Measurements from ENCODE around the gene MICAL2.
A peak's percentile ranks its signal among the peaks of the same experiment; 100 is the strongest.

Gene MICAL2

GRCh38 chr11:12157241-12157661 lies 46.9 kb downstream of the MICAL2 start:
- peak; percentile 59 to 79 (median 70) for DNase-seq

DNA sequence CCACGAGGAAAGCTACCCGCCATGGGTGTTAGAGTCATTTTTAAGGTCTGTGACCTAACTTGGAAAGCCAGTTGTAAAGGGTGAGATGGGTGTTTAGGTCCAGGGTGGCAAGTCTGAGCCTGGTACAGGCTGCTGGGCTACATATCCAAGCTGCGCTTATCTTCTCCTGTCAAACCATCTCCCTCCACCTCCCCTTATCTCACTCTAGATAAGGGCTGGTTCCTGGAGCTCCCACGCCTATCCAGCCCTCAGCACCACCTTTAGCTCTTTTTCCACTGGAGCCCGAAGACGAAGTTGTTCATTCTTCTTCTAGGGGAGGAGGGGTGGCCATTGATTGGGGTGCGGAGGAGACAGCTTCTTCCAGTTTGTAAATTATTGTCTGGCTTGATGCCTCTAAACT lies 48.5 kb downstream of the MICAL2 start:
- no peak for DNase-seq

GRCh38 chr11:12159351-12160099 lies 49.1 kb downstream of the MICAL2 start:
- DNase-seq: peak; percentile 76 to 82 (median 82)

DNA sequence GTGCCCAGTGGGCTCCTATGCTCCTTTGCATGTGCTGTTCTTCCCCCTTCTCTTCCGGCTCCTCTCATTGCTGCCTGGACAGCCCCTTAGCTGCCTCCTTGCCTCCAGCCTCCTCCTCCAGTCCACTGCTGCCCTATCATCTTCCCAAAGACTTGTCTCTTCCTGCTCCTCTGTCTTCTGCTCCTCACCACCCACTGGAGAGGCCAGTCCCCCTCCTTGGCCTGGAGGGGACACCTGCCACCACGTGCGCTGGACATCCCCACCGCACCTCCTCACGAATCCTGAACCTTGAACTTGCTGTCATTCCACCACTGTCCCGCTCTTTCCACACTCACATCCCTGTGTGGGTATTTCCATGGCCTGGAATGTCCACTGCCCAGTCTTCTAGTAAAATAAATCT lies 49.8 kb downstream of the MICAL2 start:
- DNase-seq: no peak

- no peak for DNase-seq
Observed at GRCh38 chr11:12160680-12161079, 50.3 kb downstream of the MICAL2 start.

- no peak for DNase-seq
Observed at GRCh38 chr11:12161137-12161536, 50.7 kb downstream of the MICAL2 start.

DNA sequence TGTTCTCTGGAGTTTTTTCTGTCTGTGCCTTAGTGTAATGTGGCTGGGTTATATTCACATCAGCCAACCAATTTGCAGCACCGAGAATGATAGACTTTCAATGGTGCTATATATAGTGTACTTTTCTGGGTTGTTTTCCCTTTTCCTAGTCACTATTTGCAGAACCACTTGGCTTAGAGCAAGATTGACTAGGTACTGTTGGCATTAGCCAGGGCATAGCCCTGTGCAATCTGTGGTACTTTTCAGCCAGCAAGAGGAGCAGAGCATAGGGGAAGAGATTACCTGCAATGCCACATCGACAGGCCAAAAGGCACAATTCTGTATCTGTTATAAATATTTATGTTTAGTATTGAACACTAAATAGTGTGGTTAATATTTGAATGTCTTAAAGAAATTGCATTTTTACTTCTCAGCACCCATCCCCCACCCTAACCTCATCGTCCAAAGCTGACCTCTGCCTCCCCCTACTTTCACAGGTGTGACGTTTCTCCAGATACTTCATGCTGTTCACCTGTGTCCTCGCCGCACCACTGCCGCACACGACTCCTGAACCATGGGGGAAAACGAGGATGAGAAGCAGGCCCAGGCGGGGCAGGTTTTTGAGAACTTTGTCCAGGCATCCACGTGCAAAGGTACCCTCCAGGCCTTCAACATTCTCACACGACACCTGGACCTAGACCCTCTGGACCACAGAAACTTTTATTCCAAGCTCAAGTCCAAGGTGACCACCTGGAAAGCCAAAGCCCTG lies 51.4 kb downstream of the MICAL2 start:
- DNase-seq: no peak

GRCh38 chr11:12162652-12163051 lies 52.3 kb downstream of the MICAL2 start:
- DNase-seq: no peak

- DNase-seq: no peak
Observed at GRCh38 chr11:12163181-12163941, 53.0 kb downstream of the MICAL2 start.

DNA sequence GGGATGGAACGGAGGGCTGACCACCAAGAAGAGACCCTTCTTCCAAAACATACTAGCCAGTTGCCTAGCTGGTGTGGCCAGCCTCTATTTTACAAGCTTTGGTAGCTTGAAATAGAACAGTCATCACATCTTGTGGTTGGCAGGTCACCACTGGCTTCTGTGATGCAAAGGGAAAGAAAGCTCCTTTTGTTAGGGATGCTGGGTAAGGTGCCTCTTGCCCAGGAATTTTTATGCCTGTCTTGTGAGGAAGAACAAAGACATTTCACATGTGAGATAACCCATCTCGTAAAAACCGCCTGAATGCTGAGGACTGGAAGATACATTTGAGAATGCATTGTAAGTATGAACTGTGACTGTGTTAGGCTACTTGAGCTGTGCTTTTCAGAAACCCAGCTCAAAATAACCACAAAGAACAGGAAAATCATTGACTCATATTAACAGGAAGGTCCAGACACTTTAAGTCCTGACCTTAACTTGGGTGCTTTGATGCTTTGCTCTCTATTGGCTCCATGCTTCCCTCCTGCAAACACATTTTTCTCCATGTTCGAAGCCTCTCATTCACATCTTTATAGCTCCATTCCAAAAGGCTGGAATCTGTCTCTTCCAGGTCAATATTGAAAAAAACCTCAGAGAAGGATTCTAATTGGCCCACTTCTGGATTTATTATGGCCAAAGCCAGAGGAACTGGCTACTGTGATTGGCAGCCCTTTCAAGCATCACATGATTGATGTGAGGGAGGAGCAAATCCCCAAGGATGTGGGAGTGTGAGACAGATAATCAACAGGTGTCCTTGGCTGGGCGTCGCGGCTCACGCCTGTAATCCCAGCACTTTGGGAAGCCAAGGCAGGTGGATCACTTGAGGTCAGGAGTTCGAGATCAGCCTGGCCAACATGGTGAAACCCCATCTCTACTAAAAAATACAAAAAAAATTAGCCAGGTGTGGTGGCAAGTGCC lies 53.9 kb downstream of the MICAL2 start:
- DNase-seq: no peak

GRCh38 chr11:12165237-12165875 lies 55.0 kb downstream of the MICAL2 start:
- no peak for DNase-seq

DNA sequence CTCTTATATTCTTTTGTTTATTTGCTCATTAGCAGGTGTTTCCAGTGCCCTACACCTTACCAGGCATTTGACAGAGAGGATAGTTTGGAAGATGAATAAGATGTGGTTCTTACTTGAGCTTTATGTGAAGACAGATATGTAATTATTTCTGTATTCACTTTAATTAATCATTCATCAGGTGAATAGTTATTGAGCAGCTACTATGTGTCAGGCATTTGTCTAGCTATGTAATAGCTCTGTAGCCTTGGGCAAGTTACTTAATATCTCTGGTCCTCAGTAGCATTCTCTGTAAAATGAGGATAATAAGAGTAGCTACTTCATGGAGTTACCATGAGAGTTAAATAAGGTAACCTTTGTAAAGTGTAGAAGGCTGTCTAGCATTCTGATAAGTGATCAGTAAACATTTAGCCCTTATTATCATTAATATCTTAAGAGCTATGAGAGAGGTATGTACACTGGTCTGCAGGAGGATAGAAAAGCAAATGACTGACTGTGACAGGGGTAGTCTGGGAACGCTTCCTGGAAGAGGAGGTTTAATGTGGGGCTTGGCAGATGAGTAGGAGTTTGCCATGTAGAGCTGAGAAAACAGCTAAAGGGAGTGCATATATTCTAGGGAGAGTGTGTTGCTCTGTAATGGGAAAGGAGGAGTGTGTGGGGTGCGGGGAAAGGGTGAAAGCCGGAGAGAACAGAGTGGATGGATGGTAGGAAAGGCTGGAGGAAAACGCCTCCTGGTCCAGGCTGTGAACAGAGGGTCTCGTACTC lies 56.1 kb downstream of the MICAL2 start:
- DNase-seq: no peak

GRCh38 chr11:12167061-12168000 lies 56.9 kb downstream of the MICAL2 start:
- peak; percentile 41 to 69 (median 63) for DNase-seq

DNA sequence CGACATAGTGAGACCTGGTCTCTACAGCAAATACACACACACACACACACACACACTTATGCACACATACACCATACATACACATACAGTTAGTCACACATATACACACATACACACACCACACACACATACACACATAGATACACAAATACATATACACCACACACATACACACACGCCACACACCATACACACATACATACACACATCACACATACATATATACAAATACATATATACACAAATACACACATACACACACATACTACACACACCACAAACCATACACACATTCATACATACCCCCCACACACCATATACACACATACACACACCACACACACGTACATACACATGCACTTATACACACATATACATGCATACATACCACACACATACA lies 57.7 kb downstream of the MICAL2 start:
- DNase-seq: no peak

DNA sequence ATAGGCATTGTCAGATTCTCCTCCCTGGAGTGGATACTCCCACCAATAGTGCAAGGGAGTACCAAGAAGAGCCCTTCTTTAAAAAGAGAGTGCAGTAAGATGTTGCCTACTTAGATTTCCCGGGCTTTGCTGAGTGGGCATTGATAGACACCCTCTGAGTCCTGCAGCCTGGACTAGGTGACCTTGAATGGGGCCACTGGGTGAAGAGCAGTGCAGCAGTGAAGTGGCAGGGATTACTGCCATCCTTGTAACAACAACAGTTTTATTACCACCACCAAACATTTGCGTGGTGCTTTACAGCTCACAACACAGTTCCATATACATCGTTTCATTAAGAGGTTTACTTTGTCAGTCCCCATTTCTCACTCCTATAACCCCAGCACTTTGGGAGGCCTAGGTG lies 59.4 kb downstream of the MICAL2 start:
- DNase-seq: no peak

GRCh38 chr11:12170501-12170900 lies 60.1 kb downstream of the MICAL2 start:
- DNase-seq: no peak

DNA sequence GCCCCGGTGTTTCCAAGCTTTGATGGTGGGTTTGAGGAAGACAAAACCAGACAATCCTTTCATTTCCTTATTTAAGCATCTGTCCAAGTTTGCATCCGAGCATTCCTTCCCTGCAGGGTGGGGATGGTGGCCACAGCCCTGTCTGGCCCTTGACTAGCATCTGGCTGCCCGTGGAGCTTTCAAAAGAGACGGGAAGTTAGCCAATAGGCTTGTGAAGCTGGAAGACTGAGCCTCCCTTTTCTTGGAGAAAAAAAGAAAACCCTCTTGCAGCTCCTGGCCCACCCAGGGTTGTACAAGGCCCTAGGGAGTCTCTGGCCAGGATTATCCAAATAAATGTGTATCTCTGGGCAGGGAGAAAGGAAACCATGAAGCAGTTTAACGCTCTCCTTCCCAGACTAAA lies 60.6 kb downstream of the MICAL2 start:
- no peak for DNase-seq

- no peak for DNase-seq
Observed at GRCh38 chr11:12171921-12172320, 61.5 kb downstream of the MICAL2 start.

DNA sequence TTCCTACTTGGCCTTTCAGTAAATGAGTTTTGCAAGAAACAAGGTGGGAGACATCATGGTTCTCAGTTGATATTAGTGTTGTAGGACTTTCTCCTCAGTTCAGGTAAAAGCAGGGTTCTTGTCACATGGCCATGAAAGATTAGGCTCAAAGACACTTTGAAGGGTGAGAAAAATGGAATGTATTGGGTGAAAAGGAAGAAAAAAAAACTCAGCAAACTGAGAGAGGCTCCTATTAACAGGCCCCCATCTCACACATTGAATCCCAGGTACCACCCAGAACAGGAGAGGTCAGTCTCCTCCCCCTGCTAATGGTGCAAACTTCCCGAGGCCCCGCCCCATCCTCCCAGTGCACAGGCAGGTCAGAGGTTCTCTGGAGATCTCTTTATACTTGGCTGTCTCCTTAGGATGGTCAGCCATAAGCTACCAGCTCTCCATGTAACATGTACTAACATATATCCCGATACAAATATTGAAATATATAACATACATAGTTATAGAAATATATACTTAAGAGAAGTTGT lies 62.2 kb downstream of the MICAL2 start:
- DNase-seq: no peak

DNA sequence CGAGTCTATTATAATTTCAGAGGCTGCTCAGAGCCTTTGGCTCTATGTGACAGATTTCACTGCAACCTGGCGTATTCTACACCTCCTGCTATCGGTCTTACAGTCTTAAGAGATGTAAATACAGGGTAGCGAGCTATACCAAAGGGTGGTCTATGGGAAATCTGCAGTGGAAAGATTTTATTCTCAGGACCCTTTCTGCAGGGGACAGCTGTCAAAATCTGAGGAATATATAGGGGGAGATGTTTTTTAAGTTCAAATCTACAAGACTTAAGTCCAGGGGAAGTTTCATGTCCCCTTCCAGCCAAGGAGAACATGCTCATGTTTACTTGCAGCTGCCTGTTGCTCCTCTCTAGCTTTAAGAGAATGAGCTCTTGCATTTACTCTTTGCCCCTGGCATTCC lies 62.7 kb downstream of the MICAL2 start:
- no peak for DNase-seq

Measured in suppressor macrophage treated with lipopolysaccharide for 1 hour (primary cell).